GM12801 (cell line): ENCODE data around the gene LRRC46.

ENCODE experiments used
- TF ChIP-seq, protein P1 (sequence below): IDR thresholded peaks from one replicate; pipeline ENCODE4 v1.5.1; 2011; ENCODE audit warnings: control low read depth; ENCODE audit not compliant: insufficient read length; ENCODE audit errors: extremely low read depth

The LRRC46 gene

GRCh38 chr17:47841488-47842291 lies 10.2 kb downstream of the LRRC46 start:
- TF ChIP-seq, protein P1, sequence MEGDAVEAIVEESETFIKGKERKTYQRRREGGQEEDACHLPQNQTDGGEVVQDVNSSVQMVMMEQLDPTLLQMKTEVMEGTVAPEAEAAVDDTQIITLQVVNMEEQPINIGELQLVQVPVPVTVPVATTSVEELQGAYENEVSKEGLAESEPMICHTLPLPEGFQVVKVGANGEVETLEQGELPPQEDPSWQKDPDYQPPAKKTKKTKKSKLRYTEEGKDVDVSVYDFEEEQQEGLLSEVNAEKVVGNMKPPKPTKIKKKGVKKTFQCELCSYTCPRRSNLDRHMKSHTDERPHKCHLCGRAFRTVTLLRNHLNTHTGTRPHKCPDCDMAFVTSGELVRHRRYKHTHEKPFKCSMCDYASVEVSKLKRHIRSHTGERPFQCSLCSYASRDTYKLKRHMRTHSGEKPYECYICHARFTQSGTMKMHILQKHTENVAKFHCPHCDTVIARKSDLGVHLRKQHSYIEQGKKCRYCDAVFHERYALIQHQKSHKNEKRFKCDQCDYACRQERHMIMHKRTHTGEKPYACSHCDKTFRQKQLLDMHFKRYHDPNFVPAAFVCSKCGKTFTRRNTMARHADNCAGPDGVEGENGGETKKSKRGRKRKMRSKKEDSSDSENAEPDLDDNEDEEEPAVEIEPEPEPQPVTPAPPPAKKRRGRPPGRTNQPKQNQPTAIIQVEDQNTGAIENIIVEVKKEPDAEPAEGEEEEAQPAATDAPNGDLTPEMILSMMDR: no peak

- TF ChIP-seq, protein P1: no peak
Measured at GRCh38 chr17:47843391-47843730, 11.9 kb downstream of the LRRC46 start.

- TF ChIP-seq, protein P1: no peak
Measured at GRCh38 chr17:47844227-47844626, 12.8 kb downstream of the LRRC46 start.

GRCh38 chr17:47844814-47845715 lies 13.6 kb downstream of the LRRC46 start:
- TF ChIP-seq, protein P1: no peak

DNA sequence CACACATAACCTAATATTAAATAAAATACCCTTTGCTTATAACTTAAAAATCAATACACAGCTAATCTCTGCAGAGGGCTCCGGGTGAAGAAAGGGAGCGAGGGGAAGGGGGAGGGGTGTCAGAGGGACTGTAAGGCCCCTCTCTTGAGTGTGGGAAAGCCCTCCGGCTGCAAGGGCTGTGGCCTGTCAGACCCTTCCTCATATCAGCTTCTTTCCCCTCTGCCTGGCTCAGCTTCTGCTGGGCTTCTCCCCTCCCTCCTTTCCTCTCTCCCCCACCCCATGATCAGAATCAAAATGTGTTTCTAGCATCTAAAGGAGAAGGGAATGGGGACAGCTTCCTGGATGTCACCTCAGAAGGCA lies 14.2 kb downstream of the LRRC46 start:
- TF ChIP-seq, protein P1: no peak

GRCh38 chr17:47846716-47847340 lies 15.4 kb downstream of the LRRC46 start:
- TF ChIP-seq, protein P1: no peak
